DND-41 (cell line): ENCODE data around the gene PRF1.

Source experiments
- CTCF ChIP-seq: IDR thresholded peaks from 2 replicates; pipeline ENCODE4 v1.5.1; 2012; ENCODE audit warnings: borderline replicate concordance, low read length, moderate library complexity, mild to moderate bottlenecking; ENCODE audit not compliant: poor library complexity, severe bottlenecking; ENCODE audit errors: extremely low read depth
- EZH2 ChIP-seq: IDR thresholded peaks from 3 replicates; pipeline ENCODE4 v1.6.1; 2012; ENCODE audit warnings: borderline replicate concordance, low read depth, mild to moderate bottlenecking, moderate library complexity, low read length, inconsistent platforms; ENCODE audit not compliant: severe bottlenecking

- TF ChIP-seq CTCF, result no peak
- TF ChIP-seq EZH2, result no peak
These were observed 18.2 kb downstream of the PRF1 start for GRCh38 chr10:70584366-70584765.
